OCI-LY7 (cell line): ENCODE measurements around the gene MLST8.

Experiments
- EZH2phosphoT487 ChIP-seq: fragments of 200-600 bp; sonication (generic); IDR thresholded peaks from 2 replicates; pipeline ENCODE4 v1.6.1; 2018; ENCODE audit warnings: low read depth, borderline replicate concordance, mild to moderate bottlenecking, mixed run types, antibody characterized with exemption, low read length, moderate library complexity, mixed read lengths
- TF ChIP-seq, protein P1 (sequence below): fragments of 200-600 bp; sonication (generic); conservative IDR thresholded peaks from 2 replicates; pipeline ENCODE4 v1.5.1; 2014; ENCODE audit warnings: mild to moderate bottlenecking, antibody characterized with exemption, low read length, moderate library complexity, mixed read lengths

DNA sequence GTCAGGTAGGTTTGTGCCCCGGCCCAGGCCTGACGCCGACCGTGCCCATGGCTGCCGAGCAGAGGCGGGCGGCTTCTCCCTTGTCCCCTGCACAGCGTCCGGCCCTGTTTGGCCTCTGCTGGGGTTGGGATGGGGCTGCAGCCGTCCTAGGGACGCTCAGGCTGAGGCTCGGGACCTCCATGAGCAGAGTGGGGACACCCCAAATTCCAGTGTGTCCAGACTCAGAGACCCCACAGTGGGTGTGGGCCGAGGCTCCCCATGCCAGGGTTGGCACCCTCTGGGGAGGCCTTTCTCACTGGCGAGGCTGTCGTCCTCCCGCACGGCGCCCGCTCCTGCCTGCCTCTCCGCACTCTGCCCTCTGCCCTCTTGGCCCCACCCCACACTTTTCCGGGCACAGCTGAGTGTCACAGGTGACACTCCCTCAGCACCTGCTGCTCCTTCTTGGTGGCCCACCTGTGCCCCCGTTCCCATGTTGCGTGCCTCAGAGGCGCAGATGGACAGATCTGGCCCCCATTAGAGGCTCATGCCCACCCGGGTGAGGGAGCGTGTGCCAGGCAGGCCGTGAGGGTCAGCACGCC, 33.6 kb upstream of the MLST8 start:
- TF ChIP-seq, protein P1, sequence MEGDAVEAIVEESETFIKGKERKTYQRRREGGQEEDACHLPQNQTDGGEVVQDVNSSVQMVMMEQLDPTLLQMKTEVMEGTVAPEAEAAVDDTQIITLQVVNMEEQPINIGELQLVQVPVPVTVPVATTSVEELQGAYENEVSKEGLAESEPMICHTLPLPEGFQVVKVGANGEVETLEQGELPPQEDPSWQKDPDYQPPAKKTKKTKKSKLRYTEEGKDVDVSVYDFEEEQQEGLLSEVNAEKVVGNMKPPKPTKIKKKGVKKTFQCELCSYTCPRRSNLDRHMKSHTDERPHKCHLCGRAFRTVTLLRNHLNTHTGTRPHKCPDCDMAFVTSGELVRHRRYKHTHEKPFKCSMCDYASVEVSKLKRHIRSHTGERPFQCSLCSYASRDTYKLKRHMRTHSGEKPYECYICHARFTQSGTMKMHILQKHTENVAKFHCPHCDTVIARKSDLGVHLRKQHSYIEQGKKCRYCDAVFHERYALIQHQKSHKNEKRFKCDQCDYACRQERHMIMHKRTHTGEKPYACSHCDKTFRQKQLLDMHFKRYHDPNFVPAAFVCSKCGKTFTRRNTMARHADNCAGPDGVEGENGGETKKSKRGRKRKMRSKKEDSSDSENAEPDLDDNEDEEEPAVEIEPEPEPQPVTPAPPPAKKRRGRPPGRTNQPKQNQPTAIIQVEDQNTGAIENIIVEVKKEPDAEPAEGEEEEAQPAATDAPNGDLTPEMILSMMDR: no peak
- TF ChIP-seq EZH2phosphoT487: no peak
